HepG2 (cell line): ENCODE data around the gene KMT2B. TPM values are rescaled to one million over a fixed set of nuclear protein-coding genes. Genes with fewer than 3 reads are reported as not detected.

Source experiments
- FOXK1 ChIP-seq: sonication (generic); formaldehyde crosslinking; IDR thresholded peaks from 2 replicates; pipeline ENCODE4 v1.4.0; 2020; ENCODE audit warnings: low read depth, missing genetic modification reagents, borderline replicate concordance
- GTF3A ChIP-seq: sonication (generic); formaldehyde crosslinking; conservative IDR thresholded peaks from 2 replicates; pipeline ENCODE4 v1.4.0; 2020; ENCODE audit warnings: mild to moderate bottlenecking, missing genetic modification reagents
- KDM4B ChIP-seq: sonication (generic); formaldehyde crosslinking; IDR thresholded peaks from 2 replicates; pipeline ENCODE4 v1.4.0; 2020; ENCODE audit warnings: missing genetic modification reagents
- KLF15 ChIP-seq: sonication (generic); formaldehyde crosslinking; IDR thresholded peaks from 2 replicates; pipeline ENCODE4 v1.8.1; 2023; ENCODE audit warnings: borderline replicate concordance, mild to moderate bottlenecking, inconsistent platforms, missing genetic modification reagents, mixed read lengths
- MBD4 ChIP-seq: IDR thresholded peaks from 2 replicates; pipeline ENCODE4 v1.6.1; 2012; ENCODE audit warnings: low read length, inconsistent platforms, borderline replicate concordance
- PRMT3 ChIP-seq: sonication (generic); formaldehyde crosslinking; IDR thresholded peaks from 2 replicates; pipeline ENCODE4 v1.8.1; 2022; ENCODE audit warnings: low read depth, mild to moderate bottlenecking, moderate library complexity, missing genetic modification reagents, borderline replicate concordance
- SALL1 ChIP-seq: sonication (generic); formaldehyde crosslinking; IDR thresholded peaks from 2 replicates; pipeline ENCODE4 v1.8.0; 2022; ENCODE audit warnings: mild to moderate bottlenecking, missing genetic modification reagents
- TBX3 ChIP-seq: fragments of 450-650 bp; IDR thresholded peaks from 2 replicates; pipeline ENCODE4 v1.6.1; 2017; ENCODE audit warnings: antibody characterized with exemption, mild to moderate bottlenecking, inconsistent platforms, borderline replicate concordance
- TRIM24 ChIP-seq: sonication (generic); formaldehyde crosslinking; IDR thresholded peaks from 2 replicates; pipeline ENCODE4 v1.8.0; 2022; ENCODE audit warnings: mild to moderate bottlenecking, missing genetic modification reagents
- ZNF264 ChIP-seq: sonication (generic); formaldehyde crosslinking; IDR thresholded peaks from 2 replicates; pipeline ENCODE4 v1.4.0; 2020; ENCODE audit warnings: missing genetic modification reagents
- ZNF3 ChIP-seq: IDR thresholded peaks from 2 replicates; pipeline ENCODE4 v1.7.0; 2017; ENCODE audit warnings: inconsistent platforms
- ZNF567 ChIP-seq: sonication (generic); formaldehyde crosslinking; IDR thresholded peaks from 2 replicates; pipeline ENCODE4 v1.8.1; 2023; ENCODE audit warnings: mild to moderate bottlenecking, missing genetic modification reagents, borderline replicate concordance
- ZNF576 ChIP-seq: sonication (generic); formaldehyde crosslinking; IDR thresholded peaks from 2 replicates; pipeline ENCODE4 v1.4.0; 2020; ENCODE audit warnings: mild to moderate bottlenecking, missing genetic modification reagents
- ZNF609 ChIP-seq: sonication (generic); formaldehyde crosslinking; IDR thresholded peaks from 2 replicates; pipeline ENCODE4 v1.4.0; 2020; ENCODE audit warnings: mild to moderate bottlenecking, missing genetic modification reagents, borderline replicate concordance
- ZSCAN20 ChIP-seq: sonication (generic); formaldehyde crosslinking; IDR thresholded peaks from 2 replicates; pipeline ENCODE4 v1.4.0; 2020; ENCODE audit warnings: missing genetic modification reagents, mild to moderate bottlenecking, borderline replicate concordance
- polyA plus RNA-seq, 8 experiments: library from polyadenylated mRNA; depleted of rRNA in 3 of 8; stranded (reverse) in 7 of 8; unstranded in 1 of 8; fragments of >200 nt; fragmentation: Illumina TruSeq in 4 of 8; extraction: Trizol in 4 of 8; gene quantifications; 2 replicates each; pipeline versions ENCODE4 v1.2.1 to v1.2.3, GENCODE V29; 2011 to 2016; ENCODE audit warnings: low read depth in 4 of 8, missing spikeins in 1 of 8, mixed read lengths in 1 of 8; ENCODE audit not compliant: insufficient read depth in 1 of 8
- total RNA-seq, 5 experiments: library from RNA; depleted of rRNA; stranded (reverse); fragments of >200 nt; fragmentation: Illumina TruSeq; extraction: Trizol; gene quantifications; 2 replicates each; pipeline ENCODE4 v1.2.3, GENCODE V29; 2016; ENCODE audit warnings: low read depth in 1 of 5
- TF ChIP-seq, protein P1 (sequence below): sonication (generic); formaldehyde crosslinking; IDR thresholded peaks from 2 replicates; pipeline ENCODE4 v1.4.0; 2020; ENCODE audit warnings: mild to moderate bottlenecking, missing genetic modification reagents
- TF ChIP-seq, protein P2 (sequence below): IDR thresholded peaks from 2 replicates; pipeline ENCODE4 v1.6.1; 2016; ENCODE audit warnings: missing compliant biosample characterization, missing genetic modification reagents, borderline replicate concordance

Gene KMT2B
- total and polyA plus RNA-seq, 2 of the 13 experiments (the other 11 are each of a cell fraction or from before 2014, with no cell fraction given) = 6.2 to 16.9 TPM

- TF ChIP-seq KDM4B (CRISPR knock-in tag) (no peak; the same call in 1 of the 2 replicates), ZNF609 (CRISPR knock-in tag) (peak; percentile 14; the same call in 1 of the 2 replicates), KLF15 (no peak), MBD4 (no peak), ZSCAN20 (CRISPR knock-in tag) (no peak), TRIM24 (no peak), ZNF576 (CRISPR knock-in tag) (no peak), GTF3A (no peak), ZNF264 (no peak), FOXK1 (0 out of 2 replicates have a peak, but pooled peaks have one; percentile 14), PRMT3 (no peak), TBX3 (0 out of 2 replicates have a peak, but pooled peaks have one; percentile 6), ZNF567 (CRISPR knock-in tag) (no peak), SALL1 (peak; percentile 75), ZNF3 (CRISPR knock-in tag) (no peak)
- TF ChIP-seq, protein P1, sequence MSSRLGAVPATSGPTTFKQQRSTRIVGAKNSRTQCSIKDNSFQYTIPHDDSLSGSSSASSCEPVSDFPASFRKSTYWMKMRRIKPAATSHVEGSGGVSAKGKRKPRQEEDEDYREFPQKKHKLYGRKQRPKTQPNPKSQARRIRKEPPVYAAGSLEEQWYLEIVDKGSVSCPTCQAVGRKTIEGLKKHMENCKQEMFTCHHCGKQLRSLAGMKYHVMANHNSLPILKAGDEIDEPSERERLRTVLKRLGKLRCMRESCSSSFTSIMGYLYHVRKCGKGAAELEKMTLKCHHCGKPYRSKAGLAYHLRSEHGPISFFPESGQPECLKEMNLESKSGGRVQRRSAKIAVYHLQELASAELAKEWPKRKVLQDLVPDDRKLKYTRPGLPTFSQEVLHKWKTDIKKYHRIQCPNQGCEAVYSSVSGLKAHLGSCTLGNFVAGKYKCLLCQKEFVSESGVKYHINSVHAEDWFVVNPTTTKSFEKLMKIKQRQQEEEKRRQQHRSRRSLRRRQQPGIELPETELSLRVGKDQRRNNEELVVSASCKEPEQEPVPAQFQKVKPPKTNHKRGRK = no peak
- TF ChIP-seq, protein P2, sequence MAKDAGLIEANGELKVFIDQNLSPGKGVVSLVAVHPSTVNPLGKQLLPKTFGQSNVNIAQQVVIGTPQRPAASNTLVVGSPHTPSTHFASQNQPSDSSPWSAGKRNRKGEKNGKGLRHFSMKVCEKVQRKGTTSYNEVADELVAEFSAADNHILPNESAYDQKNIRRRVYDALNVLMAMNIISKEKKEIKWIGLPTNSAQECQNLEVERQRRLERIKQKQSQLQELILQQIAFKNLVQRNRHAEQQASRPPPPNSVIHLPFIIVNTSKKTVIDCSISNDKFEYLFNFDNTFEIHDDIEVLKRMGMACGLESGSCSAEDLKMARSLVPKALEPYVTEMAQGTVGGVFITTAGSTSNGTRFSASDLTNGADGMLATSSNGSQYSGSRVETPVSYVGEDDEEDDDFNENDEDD = peak; percentile 69; the same call in 1 of the 2 replicates
These were observed 15.4 kb upstream of the KMT2B start (continued) for GRCh38 chr19:35702223-35703012.
